ENCODE results near the gene ARTN.

Gene ARTN

GRCh38 chr1:43932786-43933385 lies 715 bp upstream of the ARTN start:
- peak; percentile 49 for DNase-seq (ENCODE audit: low read depth, low spot score)
- no peak for TF ChIP-seq CTCF (IDR thresholded peaks at IDR 0.05; ENCODE audit: low read depth, low read length)
- peak overlapping the region; percentile 50 for H3K4me3 ChIP-seq (ENCODE audit: low read depth, low read length)
- in situ Hi-C loops (cut with HindIII; ENCODE audit: low sequenced_read_pairs), result no loop called here

- in situ Hi-C loops (cut with HindIII; ENCODE audit: low sequenced_read_pairs), result no loop called here
- peak overlapping the region; percentile 50 for H3K4me3 ChIP-seq (ENCODE audit: low read depth, low read length)
- TF ChIP-seq CTCF (IDR thresholded peaks at IDR 0.05; ENCODE audit: low read depth, low read length), result peak; percentile 92
- DNase-seq (ENCODE audit: low read depth, low spot score), result peak; percentile 73
Measured at GRCh38 chr1:43934101-43934985, 742 bp downstream of the ARTN start.

- no peak for DNase-seq (ENCODE audit: low read depth, low spot score)
- H3K4me3 ChIP-seq (ENCODE audit: low read depth, low read length), result no peak overlapping the region
- in situ Hi-C loops (cut with HindIII; ENCODE audit: low sequenced_read_pairs), result no loop called here
- no peak for TF ChIP-seq CTCF (IDR thresholded peaks at IDR 0.05; ENCODE audit: low read depth, low read length)
Measured at GRCh38 chr1:43934986-43935324, 1.4 kb downstream of the ARTN start.

GRCh38 chr1:43935711-43936427 lies 2.3 kb downstream of the ARTN start:
- H3K4me3 ChIP-seq (ENCODE audit: low read depth, low read length), result no peak overlapping the region
- no peak for DNase-seq (ENCODE audit: low read depth, low spot score)
- TF ChIP-seq CTCF (IDR thresholded peaks at IDR 0.05; ENCODE audit: low read depth, low read length), result no peak
- in situ Hi-C loops (cut with HindIII; ENCODE audit: low sequenced_read_pairs), result no loop called here

- peak; percentile 7 for TF ChIP-seq CTCF (IDR thresholded peaks at IDR 0.05; ENCODE audit: low read depth, low read length)
- peak overlapping the region; percentile 10 for H3K4me3 ChIP-seq (ENCODE audit: low read depth, low read length)
- no peak for DNase-seq (ENCODE audit: low read depth, low spot score)
- in situ Hi-C loops (cut with HindIII; ENCODE audit: low sequenced_read_pairs), result no loop called here
Measured at GRCh38 chr1:43936431-43937151, 3.0 kb downstream of the ARTN start.

Measured in astrocyte of the spinal cord (primary cell).